ENCODE results near the gene IL6ST. TPM values are rescaled to one million over a fixed set of nuclear protein-coding genes. Genes with fewer than 3 reads are reported as not detected.

Gene IL6ST
- total and polyA plus RNA-seq, 2 donors from 2014 or later, result 39.2 to 378 TPM

- intact Hi-C loops (cut with DNase I), result no loop called here
- FAIRE-seq, result no peak
These were observed 7.8 kb downstream of the IL6ST start for GRCh38 chr5:55986931-55987330.

GRCh38 chr5:55985181-55985580, 9.6 kb downstream of the IL6ST start:
- no peak overlapping the region for H3K27ac ChIP-seq (ENCODE audit: low read depth in 2 of 2, low read length in 2 of 2)
- no peak for DNase-seq
- peaks cover 0 to 6% (median 2%) of the 10 kb centered on the region in 3 donors for H3K4me1 ChIP-seq (ENCODE audit: control insufficient read depth in 2 of 3, insufficient read depth in 2 of 3, low read depth in 1 of 3, low read length in 3 of 3)
- no peaks in the 10 kb centered on the region for H3K9me3 ChIP-seq (ENCODE audit: control insufficient read depth in 2 of 3, insufficient read depth in 1 of 3, low read length in 3 of 3)
- FAIRE-seq, result no peak
- no peak overlapping the region for H3K9ac ChIP-seq (ENCODE audit: low read length in 3 of 3)
- H3K36me3 ChIP-seq (ENCODE audit: control insufficient read depth in 2 of 3, insufficient read depth in 3 of 3, low read length in 3 of 3), result peaks cover 0 to 2% (median 0%) of the 10 kb centered on the region in 3 donors
- TF ChIP-seq CTCF (IDR thresholded peaks at IDR 0.05; ENCODE audit: borderline replicate concordance, extremely low read depth, insufficient read depth), result no peak
- H3K4me3 ChIP-seq (ENCODE audit: low read length in 3 of 3), result no peak overlapping the region
- intact Hi-C loops (cut with DNase I), result no loop called here
- H3K27me3 ChIP-seq (ENCODE audit: control insufficient read depth, insufficient read depth, low read length), result no peaks in the 10 kb centered on the region

More at GRCh38 chr5:55986931-55987330, 7.8 kb downstream of the IL6ST start:
- no peak for TF ChIP-seq CTCF (IDR thresholded peaks at IDR 0.05; ENCODE audit: borderline replicate concordance, extremely low read depth, insufficient read depth)
- H3K9me3 ChIP-seq (ENCODE audit: control insufficient read depth in 2 of 3, insufficient read depth in 1 of 3, low read length in 3 of 3), result no peaks in the 10 kb centered on the region
- H3K36me3 ChIP-seq (ENCODE audit: control insufficient read depth in 2 of 3, insufficient read depth in 3 of 3, low read length in 3 of 3), result peaks cover 0 to 3% (median 0%) of the 10 kb centered on the region in 3 donors
- DNase-seq, result no peak
- H3K4me3 ChIP-seq (ENCODE audit: low read length in 3 of 3), result no peak overlapping the region
- no peak overlapping the region for H3K9ac ChIP-seq (ENCODE audit: low read length in 3 of 3)
- no peak overlapping the region for H3K27ac ChIP-seq (ENCODE audit: low read depth in 2 of 2, low read length in 2 of 2)
- no peaks in the 10 kb centered on the region for H3K27me3 ChIP-seq (ENCODE audit: control insufficient read depth, insufficient read depth, low read length)
- H3K4me1 ChIP-seq (ENCODE audit: control insufficient read depth in 2 of 3, insufficient read depth in 2 of 3, low read depth in 1 of 3, low read length in 3 of 3), result peaks cover 2 to 6% (median 5%) of the 10 kb centered on the region in 3 donors

GRCh38 chr5:55983986-55984385, 10.8 kb downstream of the IL6ST start:
- peaks cover 0 to 2% (median 0%) of the 10 kb centered on the region in 3 donors for H3K36me3 ChIP-seq (ENCODE audit: control insufficient read depth in 2 of 3, insufficient read depth in 3 of 3, low read length in 3 of 3)
- H3K9me3 ChIP-seq (ENCODE audit: control insufficient read depth in 2 of 3, insufficient read depth in 1 of 3, low read length in 3 of 3), result no peaks in the 10 kb centered on the region
- intact Hi-C loops (cut with DNase I), result no loop called here
- no peak overlapping the region for H3K9ac ChIP-seq (ENCODE audit: low read length in 3 of 3)
- H3K27ac ChIP-seq (ENCODE audit: low read depth in 2 of 2, low read length in 2 of 2), result no peak overlapping the region
- H3K4me3 ChIP-seq (ENCODE audit: low read length in 3 of 3), result no peak overlapping the region
- no peak for TF ChIP-seq CTCF (IDR thresholded peaks at IDR 0.05; ENCODE audit: borderline replicate concordance, extremely low read depth, insufficient read depth)
- DNase-seq, result no peak
- H3K27me3 ChIP-seq (ENCODE audit: control insufficient read depth, insufficient read depth, low read length), result no peaks in the 10 kb centered on the region
- FAIRE-seq, result no peak
- no peaks in the 10 kb centered on the region for H3K4me1 ChIP-seq (ENCODE audit: control insufficient read depth in 2 of 3, insufficient read depth in 2 of 3, low read depth in 1 of 3, low read length in 3 of 3)

- no peaks in the 10 kb centered on the region for H3K9me3 ChIP-seq (ENCODE audit: control insufficient read depth in 2 of 3, insufficient read depth in 1 of 3, low read length in 3 of 3)
- peak; percentile 19 for TF ChIP-seq CTCF (IDR thresholded peaks at IDR 0.05; ENCODE audit: borderline replicate concordance, extremely low read depth, insufficient read depth)
- peaks cover 0 to 1% (median 0%) of the 10 kb centered on the region in 3 donors for H3K4me1 ChIP-seq (ENCODE audit: control insufficient read depth in 2 of 3, insufficient read depth in 2 of 3, low read depth in 1 of 3, low read length in 3 of 3)
- H3K27ac ChIP-seq (ENCODE audit: low read depth in 2 of 2, low read length in 2 of 2), result no peak overlapping the region
- no peak overlapping the region for H3K9ac ChIP-seq (ENCODE audit: low read length in 3 of 3)
- peaks cover 0 to 2% (median 0%) of the 10 kb centered on the region in 3 donors for H3K36me3 ChIP-seq (ENCODE audit: control insufficient read depth in 2 of 3, insufficient read depth in 3 of 3, low read length in 3 of 3)
- H3K4me3 ChIP-seq (ENCODE audit: low read length in 3 of 3), result no peak overlapping the region
- H3K27me3 ChIP-seq (ENCODE audit: control insufficient read depth, insufficient read depth, low read length), result no peaks in the 10 kb centered on the region
- intact Hi-C loops (cut with DNase I), result no loop called here
- DNase-seq (peak in 2 of 5 donors; percentile 7 to 44), FAIRE-seq (peak; percentile 49)
These were observed 11.8 kb downstream of the IL6ST start for GRCh38 chr5:55982957-55983381.

Measured in kidney (tissue), 14 donors.